ENCODE measurements around the gene IFI35. TPM values are rescaled to one million over a fixed set of nuclear protein-coding genes. Genes with fewer than 3 reads are reported as not detected.
"Not testable (repeated sequence)": the region's sequence is repeated elsewhere in the genome, so short reads cannot be mapped to it uniquely, and the experiment has no call there.

The IFI35 gene
- total RNA-seq, 1 donor from 2014 or later = 9.7 TPM

DNA sequence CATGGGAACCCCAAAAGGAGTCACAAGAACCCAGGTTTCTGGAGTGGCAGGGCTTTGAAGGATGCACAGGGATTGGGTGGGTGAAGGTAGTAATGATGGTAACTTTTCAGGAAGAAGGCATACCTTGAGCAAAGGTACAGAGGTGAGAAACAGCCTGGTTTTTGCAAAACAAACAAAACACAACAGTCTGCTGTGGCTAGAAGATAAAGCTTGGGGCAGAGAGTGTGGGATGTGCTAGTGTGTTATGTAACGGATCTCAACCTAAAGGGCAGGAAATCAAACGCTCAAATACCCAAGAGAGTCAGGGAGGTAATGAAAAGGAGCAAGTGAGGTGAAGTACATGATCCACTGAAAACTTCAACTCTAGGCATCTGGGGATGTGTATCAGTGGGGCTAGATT, 31.3 kb upstream of the IFI35 start:
- DNase-seq (ENCODE audit: low read depth) = no peak
- no peaks in the 10 kb centered on the region for H3K27me3 ChIP-seq (ENCODE audit: control insufficient read depth, insufficient read depth, low read length)
- no peaks in the 10 kb centered on the region for H3K36me3 ChIP-seq (ENCODE audit: control insufficient read depth, insufficient read depth, low read length)
- no peak overlapping the region for H3K4me3 ChIP-seq (ENCODE audit: low read depth, low read length)
- TF ChIP-seq, protein P1, sequence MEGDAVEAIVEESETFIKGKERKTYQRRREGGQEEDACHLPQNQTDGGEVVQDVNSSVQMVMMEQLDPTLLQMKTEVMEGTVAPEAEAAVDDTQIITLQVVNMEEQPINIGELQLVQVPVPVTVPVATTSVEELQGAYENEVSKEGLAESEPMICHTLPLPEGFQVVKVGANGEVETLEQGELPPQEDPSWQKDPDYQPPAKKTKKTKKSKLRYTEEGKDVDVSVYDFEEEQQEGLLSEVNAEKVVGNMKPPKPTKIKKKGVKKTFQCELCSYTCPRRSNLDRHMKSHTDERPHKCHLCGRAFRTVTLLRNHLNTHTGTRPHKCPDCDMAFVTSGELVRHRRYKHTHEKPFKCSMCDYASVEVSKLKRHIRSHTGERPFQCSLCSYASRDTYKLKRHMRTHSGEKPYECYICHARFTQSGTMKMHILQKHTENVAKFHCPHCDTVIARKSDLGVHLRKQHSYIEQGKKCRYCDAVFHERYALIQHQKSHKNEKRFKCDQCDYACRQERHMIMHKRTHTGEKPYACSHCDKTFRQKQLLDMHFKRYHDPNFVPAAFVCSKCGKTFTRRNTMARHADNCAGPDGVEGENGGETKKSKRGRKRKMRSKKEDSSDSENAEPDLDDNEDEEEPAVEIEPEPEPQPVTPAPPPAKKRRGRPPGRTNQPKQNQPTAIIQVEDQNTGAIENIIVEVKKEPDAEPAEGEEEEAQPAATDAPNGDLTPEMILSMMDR (IDR thresholded peaks at IDR 0.05; ENCODE audit: insufficient read depth, low read length, poor library complexity, severe bottlenecking) = no peak

DNA sequence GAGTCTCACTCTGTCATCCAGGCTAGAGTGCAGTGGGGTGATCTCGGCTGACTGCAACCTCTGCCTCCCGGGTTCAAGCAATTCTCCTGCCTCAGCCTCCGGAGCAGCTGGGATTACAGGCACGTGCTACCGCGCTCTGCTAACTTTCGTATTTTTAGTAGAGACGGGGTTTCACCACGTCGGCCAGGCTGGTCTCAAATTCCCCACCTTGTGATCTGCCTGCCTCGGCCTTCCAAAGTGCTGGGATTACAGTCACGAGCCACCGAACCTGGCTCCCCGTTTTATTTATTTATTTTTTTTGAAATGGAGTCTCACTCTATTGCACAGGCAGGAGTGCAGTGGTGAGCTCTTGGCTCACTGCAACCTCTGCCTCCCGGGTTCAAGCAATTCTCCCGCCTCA, 30.9 kb upstream of the IFI35 start:
- H3K27me3 ChIP-seq (ENCODE audit: control insufficient read depth, insufficient read depth, low read length); DNase-seq (ENCODE audit: low read depth); H3K4me3 ChIP-seq (ENCODE audit: low read depth, low read length); H3K36me3 ChIP-seq (ENCODE audit: control insufficient read depth, insufficient read depth, low read length): not testable (repeated sequence)

DNA sequence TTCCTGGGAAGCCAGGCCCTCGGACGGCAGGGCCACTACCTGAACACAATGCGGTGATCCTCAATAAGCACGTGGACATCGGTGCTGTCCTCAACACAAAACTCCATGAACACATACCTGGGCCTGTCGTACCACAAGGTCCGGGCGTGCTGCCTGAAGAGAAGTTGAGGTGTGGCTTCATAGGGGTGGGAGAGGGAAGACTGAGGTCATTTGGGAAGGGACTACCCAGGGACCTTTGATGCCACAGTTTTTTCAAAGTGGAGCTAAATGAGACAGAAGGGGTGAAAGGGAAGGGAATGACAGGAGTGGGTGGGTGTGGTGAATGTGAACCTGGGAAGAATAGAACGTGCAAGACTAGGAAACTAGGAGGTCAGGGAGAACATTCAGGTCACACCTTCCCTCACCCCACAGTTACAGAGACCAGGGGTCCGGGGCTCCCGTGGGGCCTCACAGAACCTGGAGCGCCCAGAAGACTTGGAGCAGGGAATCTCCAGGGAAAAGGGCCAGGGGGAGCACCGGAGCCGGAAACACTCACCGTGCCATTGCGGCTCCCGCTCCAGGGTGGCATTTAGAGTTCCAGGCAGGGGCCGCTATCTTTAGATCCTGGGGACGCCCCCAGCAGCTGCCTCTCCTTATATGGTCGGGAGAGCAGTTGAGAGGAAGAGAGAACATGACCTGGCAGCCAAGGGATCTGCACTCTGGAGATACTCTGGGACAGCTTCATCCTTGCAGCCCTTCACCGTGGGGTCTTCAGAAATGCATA, 26.9 kb upstream of the IFI35 start, which contains the start of gene PTGES3L:
Gene PTGES3L (minus strand): TSS at position 570 of the 763 bp plus-strand sequence. CDS start 27 bp downstream, at position 543.
- H3K4me3 ChIP-seq (ENCODE audit: low read depth, low read length) = peak within 1 kb of the TSS; percentile 93
- no peaks in the 10 kb centered on the region for H3K27me3 ChIP-seq (ENCODE audit: control insufficient read depth, insufficient read depth, low read length)
- H3K36me3 ChIP-seq (ENCODE audit: control insufficient read depth, insufficient read depth, low read length) = no peaks in the 10 kb centered on the region
- TF ChIP-seq, protein P1 (IDR thresholded peaks at IDR 0.05; ENCODE audit: insufficient read depth, low read length, poor library complexity, severe bottlenecking) = no peak
- no peak for DNase-seq (ENCODE audit: low read depth)

DNA sequence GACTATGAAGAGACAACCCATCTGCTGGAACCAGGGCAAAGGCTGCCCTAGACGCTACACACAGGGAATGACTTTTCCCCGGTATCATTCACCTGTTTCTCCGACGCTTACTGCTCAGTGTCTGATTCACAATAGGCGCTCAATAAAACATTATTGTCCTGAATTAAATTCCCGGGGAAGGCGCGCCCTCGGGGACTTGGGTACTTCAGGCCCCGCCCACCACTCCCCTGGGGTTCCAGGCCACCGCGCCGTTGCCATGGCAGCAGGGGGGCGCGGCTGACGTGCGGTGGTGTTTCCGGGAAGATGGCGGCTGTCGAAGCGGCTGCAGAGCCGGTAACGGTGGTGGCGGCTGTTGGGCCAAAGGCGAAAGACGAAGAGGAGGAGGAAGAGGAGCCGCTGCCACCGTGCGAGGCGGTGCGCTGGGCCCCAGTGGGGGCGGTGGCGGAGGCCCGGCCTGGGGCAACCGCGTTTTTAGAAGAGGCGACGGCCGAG, 26.3 kb upstream of the IFI35 start, which contains the start of gene RUNDC1:
Gene RUNDC1 (plus strand): TSS at position 292 of the 492 bp plus-strand sequence. CDS start 12 bp downstream, at position 304.
- TF ChIP-seq, protein P1 (IDR thresholded peaks at IDR 0.05; ENCODE audit: insufficient read depth, low read length, poor library complexity, severe bottlenecking) = no peak
- no peak for DNase-seq (ENCODE audit: low read depth)

DNA sequence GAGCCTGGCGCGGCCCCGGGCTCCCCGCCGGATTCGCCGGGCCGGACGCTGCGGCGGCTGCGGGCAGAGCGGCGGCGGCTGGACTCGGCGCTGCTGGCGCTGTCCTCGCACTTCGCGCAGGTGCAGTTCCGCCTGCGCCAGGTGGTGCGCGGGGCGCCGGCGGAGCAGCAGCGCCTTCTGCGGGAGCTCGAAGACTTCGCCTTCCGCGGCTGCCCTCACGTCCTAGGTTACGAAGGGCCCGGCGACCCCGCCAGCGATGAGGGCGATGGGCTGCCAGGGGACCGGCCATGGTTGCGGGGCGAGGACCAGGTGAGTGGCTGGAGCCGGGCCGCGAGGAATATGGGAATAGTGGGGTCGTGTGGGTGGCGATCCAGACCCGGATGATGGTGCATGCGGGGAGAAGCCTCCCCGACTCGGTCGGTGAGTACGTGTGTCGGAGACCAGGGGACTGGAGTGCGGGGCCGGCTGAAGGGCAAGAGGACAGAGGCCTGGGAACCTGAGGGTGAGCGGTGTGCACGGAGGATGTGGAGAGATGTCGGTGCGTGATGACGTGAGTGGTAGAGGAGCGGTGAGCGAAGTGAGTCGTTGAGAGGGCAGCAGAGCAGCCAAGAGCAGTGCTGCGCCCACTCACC, 25.7 kb upstream of the IFI35 start:
- TF ChIP-seq, protein P1 (IDR thresholded peaks at IDR 0.05; ENCODE audit: insufficient read depth, low read length, poor library complexity, severe bottlenecking) = peak; percentile 16
- Histone ChIP-seq H3K4me3 (ENCODE audit: low read depth, low read length) (peak overlapping the region; percentile 93), H3K27me3 (ENCODE audit: control insufficient read depth, insufficient read depth, low read length) (no peaks in the 10 kb centered on the region), H3K36me3 (ENCODE audit: control insufficient read depth, insufficient read depth, low read length) (peaks cover 2% of the 10 kb centered on the region)
- DNase-seq (ENCODE audit: low read depth) = no peak

More for the DNA sequence above, 26.3 kb upstream of the IFI35 start, which contains the start of gene RUNDC1:
- H3K36me3 ChIP-seq (ENCODE audit: control insufficient read depth, insufficient read depth, low read length) = peaks cover 2% of the 10 kb centered on the region
- H3K27me3 ChIP-seq (ENCODE audit: control insufficient read depth, insufficient read depth, low read length) = no peaks in the 10 kb centered on the region
- peak within 1 kb of the TSS; percentile 93 for H3K4me3 ChIP-seq (ENCODE audit: low read depth, low read length)

DNA sequence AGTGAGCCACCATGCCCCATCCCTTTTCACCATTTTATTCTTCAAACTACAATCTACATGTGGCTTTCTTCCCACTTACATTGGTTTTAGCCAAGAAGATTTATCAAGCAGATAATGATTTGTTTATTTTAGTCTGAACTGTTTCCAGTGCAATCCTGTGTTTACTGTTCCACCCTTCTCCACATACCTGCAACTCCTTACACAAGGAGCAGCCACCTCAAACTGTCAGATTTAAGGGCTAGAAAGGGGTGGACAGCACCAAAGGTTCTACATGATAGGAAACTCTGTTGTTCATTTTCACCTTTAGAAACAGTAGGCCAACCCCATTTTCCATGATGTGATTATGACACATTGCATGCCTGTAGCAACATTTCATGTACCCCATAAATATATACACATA, 24.3 kb upstream of the IFI35 start:
- no peak overlapping the region for H3K4me3 ChIP-seq (ENCODE audit: low read depth, low read length)
- TF ChIP-seq, protein P1 (IDR thresholded peaks at IDR 0.05; ENCODE audit: insufficient read depth, low read length, poor library complexity, severe bottlenecking) = no peak
- peaks cover 2% of the 10 kb centered on the region for H3K36me3 ChIP-seq (ENCODE audit: control insufficient read depth, insufficient read depth, low read length)
- DNase-seq (ENCODE audit: low read depth) = no peak
- H3K27me3 ChIP-seq (ENCODE audit: control insufficient read depth, insufficient read depth, low read length) = no peaks in the 10 kb centered on the region

All from kidney epithelial cell (primary cell).